Esophagus muscularis mucosa (tissue), 4 donors: Measurements from ENCODE around the gene POU2AF3. TPM values are rescaled to one million over a fixed set of nuclear protein-coding genes. Genes with fewer than 3 reads are reported as not detected.

Experiments used
- DNase-seq: peaks from one replicate; pipeline ENCODE4 v3.0.0-alpha.2; 2017; ENCODE audit errors: extremely low spot score
- H3K27ac ChIP-seq, 4 donors: fragments of 200-600 bp; sonication (generic); replicated peaks in 1 of 4; 1 replicate in 3 of 4; 2 replicates in 1 of 4; pipeline ENCODE4 v1.5.1; 2016 to 2019; ENCODE audit warnings: mild to moderate bottlenecking in 1 of 4
- H3K27me3 ChIP-seq, 4 donors: fragments of 200-600 bp; sonication (generic); one replicate each; pipeline versions ENCODE4 v1.5.1 to v1.6.0; 2016 to 2019
- H3K36me3 ChIP-seq, 4 donors: fragments of 200-600 bp; sonication (generic); one replicate each; pipeline ENCODE4 v1.5.1; 2016 to 2019
- H3K4me1 ChIP-seq, 4 donors: fragments of 200-600 bp; sonication (generic); one replicate each; pipeline ENCODE4 v1.5.1; 2016 to 2019
- H3K4me3 ChIP-seq, 4 donors: fragments of 200-600 bp; sonication (generic); 1 replicate in 2 of 4; 2 replicates in 2 of 4; pipeline ENCODE4 v1.5.1; 2016 to 2019; ENCODE audit warnings: mild to moderate bottlenecking in 4 of 4, moderate library complexity in 1 of 4
- H3K9me3 ChIP-seq, 4 donors: fragments of 200-600 bp; sonication (generic); 1 replicate in 3 of 4; 2 replicates in 1 of 4; pipeline ENCODE4 v1.5.1; 2016 to 2019
- CTCF ChIP-seq, 3 experiments: fragments of 200-600 bp in 2 of 3; fragments of 450-650 bp in 1 of 3; sonication (generic) in 2 of 3; IDR thresholded peaks; one replicate each; pipeline ENCODE4 v1.5.1; 2017 to 2019; ENCODE audit warnings: antibody characterized with exemption in 3 of 3, mild to moderate bottlenecking in 2 of 3, moderate library complexity in 1 of 3
- EP300 ChIP-seq: sonication (generic); formaldehyde crosslinking; IDR thresholded peaks from one replicate; pipeline ENCODE4 v1.6.1; 2017; ENCODE audit warnings: antibody characterized with exemption
- POLR2A ChIP-seq: fragments of 450-650 bp; IDR thresholded peaks from one replicate; pipeline ENCODE4 v1.6.1; 2017; ENCODE audit warnings: antibody characterized with exemption, moderate library complexity, mild to moderate bottlenecking, low read depth
- POLR2AphosphoS5 ChIP-seq, 2 donors: sonication (generic); formaldehyde crosslinking; IDR thresholded peaks; one replicate each; pipeline ENCODE4 v1.6.1; 2017; ENCODE audit warnings: antibody characterized with exemption in 2 of 2
- WGBS: methylation state at CpG from one replicate; pipeline ENCODE4 v1.1.5; 2018; 5-methylcytosine and 5-hydroxymethylcytosine counted together
- intact Hi-C: fragments of 100-400 bp; cut with DNase I; formaldehyde crosslinking; loops from one replicate; pipeline ENCODE4 v1.15.1; 2023
- total RNA-seq, 4 donors: library from RNA; depleted of rRNA; stranded (reverse); fragments of >200 nt; gene quantifications; one replicate each; pipeline versions ENCODE4 v1.1.0 to v1.2.1, GENCODE V29; 2016

Gene POU2AF3
- total RNA-seq, 4 donors from 2014 or later = 0.99 to 2.9 (median 2.2) TPM; not detected in 1

- no peak for TF ChIP-seq CTCF (IDR thresholded peaks at IDR 0.05)
- H3K27me3 ChIP-seq = no peaks in the 10 kb centered on the region
- peaks cover 10 to 53% (median 44%) of the 10 kb centered on the region in 4 donors for H3K4me1 ChIP-seq
- no peaks in the 10 kb centered on the region for H3K36me3 ChIP-seq
- DNase-seq = no peak
- WGBS = 87% methylated on average over 4 of the region's 4 CpGs
- intact Hi-C loops = no loop called here
- no peaks in the 10 kb centered on the region for H3K9me3 ChIP-seq
- no peak overlapping the region for H3K4me3 ChIP-seq
- H3K27ac ChIP-seq = no peak overlapping the region
These were observed 28.5 kb downstream of the POU2AF3 start for GRCh38 chr11:111326824-111327223.

GRCh38 chr11:111327908-111328624, 29.7 kb downstream of the POU2AF3 start:
- Histone ChIP-seq H3K27ac (peak overlapping the region in 1 of 4 donors; percentile 4), H3K4me3 (no peak overlapping the region), H3K9me3 (no peaks in the 10 kb centered on the region), H3K4me1 (peaks cover 19 to 64% (median 52%) of the 10 kb centered on the region in 4 donors), H3K27me3 (no peaks in the 10 kb centered on the region), H3K36me3 (no peaks in the 10 kb centered on the region)
- WGBS = 87% methylated on average over 8 of the region's 8 CpGs
- no peak for DNase-seq
- intact Hi-C loops = no loop called here
- TF ChIP-seq EP300 (no peak), CTCF (IDR thresholded peaks at IDR 0.05) (no peak), POLR2AphosphoS5 (IDR thresholded peaks at IDR 0.05) (no peak), POLR2A (no peak)

- intact Hi-C loops = no loop called here
- Histone ChIP-seq H3K36me3 (no peaks in the 10 kb centered on the region), H3K9me3 (no peaks in the 10 kb centered on the region), H3K4me3 (no peak overlapping the region), H3K27me3 (no peaks in the 10 kb centered on the region), H3K4me1 (peaks cover 19 to 64% (median 46%) of the 10 kb centered on the region in 4 donors), H3K27ac (peak overlapping the region in 2 of 4 donors; percentile 45 to 78)
- 65% methylated on average over 7 of the region's 7 CpGs for WGBS
- TF ChIP-seq POLR2AphosphoS5 (IDR thresholded peaks at IDR 0.05) (no peak), EP300 (no peak), POLR2A (no peak), CTCF (IDR thresholded peaks at IDR 0.05) (no peak)
- DNase-seq = no peak
These were observed 31.2 kb downstream of the POU2AF3 start for GRCh38 chr11:111329306-111330204.

- Histone ChIP-seq H3K36me3 (no peaks in the 10 kb centered on the region), H3K27ac (peak overlapping the region in 2 of 4 donors; percentile 77 to 78), H3K4me3 (no peak overlapping the region), H3K27me3 (no peaks in the 10 kb centered on the region), H3K9me3 (no peaks in the 10 kb centered on the region), H3K4me1 (peaks cover 19 to 59% (median 45%) of the 10 kb centered on the region in 4 donors)
- no peak for DNase-seq
- intact Hi-C loops = no loop called here
- WGBS = 100% methylated on average over 1 of the region's 2 CpGs
- TF ChIP-seq EP300 = no peak
- TF ChIP-seq POLR2A = no peak
- no peak for TF ChIP-seq POLR2AphosphoS5 (IDR thresholded peaks at IDR 0.05)
- no peak for TF ChIP-seq CTCF (IDR thresholded peaks at IDR 0.05)
These were observed 32.0 kb downstream of the POU2AF3 start for GRCh38 chr11:111330234-111330893.
